ENCODE data around the gene ZNRF4.

Gene ZNRF4

GRCh38 chr19:5497297-5497696, 42.1 kb downstream of the ZNRF4 start:
- Mint-ChIP-seq H3K27me3 (peaks cover 64% of the 10 kb centered on the region), H3K9me3 (peaks cover 7 to 27% of the 10 kb centered on the region in 2 donors), H3K4me1 (peaks cover 5% of the 10 kb centered on the region), H3K27ac (no peak overlapping the region), H3K4me3 (no peak overlapping the region)
- ATAC-seq (no peak), DNase-seq (no peak)

- ATAC-seq: no peak
- DNase-seq: no peak
Measured at GRCh38 chr19:5498830-5499550, 43.8 kb downstream of the ZNRF4 start.

GRCh38 chr19:5501907-5502306, 46.7 kb downstream of the ZNRF4 start:
- no peaks in the 10 kb centered on the region for H3K4me1 Mint-ChIP-seq
- H3K27ac Mint-ChIP-seq: no peak overlapping the region
- H3K4me3 Mint-ChIP-seq: no peak overlapping the region
- H3K9me3 Mint-ChIP-seq: peaks cover 25 to 50% of the 10 kb centered on the region in 2 donors
- ATAC-seq: no peak
- H3K27me3 Mint-ChIP-seq: peaks cover 26% of the 10 kb centered on the region
- no peak for DNase-seq

More at GRCh38 chr19:5498830-5499550, 43.8 kb downstream of the ZNRF4 start:
- Mint-ChIP-seq H3K4me1 (no peaks in the 10 kb centered on the region), H3K9me3 (peaks cover 17 to 39% of the 10 kb centered on the region in 2 donors), H3K27me3 (peaks cover 51% of the 10 kb centered on the region), H3K27ac (no peak overlapping the region), H3K4me3 (no peak overlapping the region)

- H3K27ac Mint-ChIP-seq: no peak overlapping the region
- no peaks in the 10 kb centered on the region for H3K4me1 Mint-ChIP-seq
- H3K9me3 Mint-ChIP-seq: peaks cover 25 to 39% of the 10 kb centered on the region in 2 donors
- no peak overlapping the region for H3K4me3 Mint-ChIP-seq
- H3K27me3 Mint-ChIP-seq: peaks cover 12% of the 10 kb centered on the region
- DNase-seq: no peak
- no peak for ATAC-seq
Measured at GRCh38 chr19:5503598-5503997, 48.4 kb downstream of the ZNRF4 start.

- no peak overlapping the region for H3K4me3 Mint-ChIP-seq
- peaks cover 7% of the 10 kb centered on the region for H3K27me3 Mint-ChIP-seq
Measured at GRCh38 chr19:5504114-5504513, 48.9 kb downstream of the ZNRF4 start.

More at GRCh38 chr19:5504114-5504513, 48.9 kb downstream of the ZNRF4 start:
- DNase-seq (no peak), ATAC-seq (no peak)
- peaks cover 25 to 39% of the 10 kb centered on the region in 2 donors for H3K9me3 Mint-ChIP-seq
- H3K4me1 Mint-ChIP-seq: no peaks in the 10 kb centered on the region
- H3K27ac Mint-ChIP-seq: peak overlapping the region in 1 of 2 donors; percentile 16

Data from stimulated activated naive CD8-positive, alpha-beta T cell treated with anti-CD3 and anti-CD28 coated beads, Interleukin-15, amount 100 ng/mL, for 72 hours (primary cell).